Measurements from ENCODE around the gene ATP4A.

ATP4A gene

DNA sequence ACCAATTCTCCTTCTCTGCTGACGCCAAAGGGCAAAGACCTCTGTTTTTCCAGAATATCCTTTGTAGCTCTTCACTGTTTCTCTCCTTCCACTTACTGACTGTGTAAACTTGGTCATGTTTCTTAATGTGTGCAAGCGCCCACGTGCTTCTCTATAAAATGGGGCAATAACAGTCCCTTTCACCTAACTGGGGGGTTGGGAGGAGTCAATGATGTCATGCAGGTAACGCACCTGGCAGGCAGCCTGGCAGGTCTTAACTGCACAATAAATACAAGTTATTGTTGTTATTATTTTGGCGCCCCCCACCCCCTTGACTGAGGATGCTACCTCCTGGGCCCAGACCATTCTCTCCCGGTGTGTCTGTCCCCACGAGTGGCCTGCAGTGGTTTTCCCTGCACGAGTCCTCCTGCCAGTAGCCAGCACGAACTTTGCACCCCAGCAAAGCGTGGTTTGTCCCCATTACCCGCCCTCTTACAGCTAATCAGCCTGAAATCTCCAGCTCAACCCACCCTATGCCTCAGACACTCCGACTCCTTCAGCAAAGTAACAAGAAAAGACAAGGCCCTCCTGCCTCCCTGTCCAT, 40.6 kb downstream of the ATP4A start:
- no peak for DNase-seq

DNA sequence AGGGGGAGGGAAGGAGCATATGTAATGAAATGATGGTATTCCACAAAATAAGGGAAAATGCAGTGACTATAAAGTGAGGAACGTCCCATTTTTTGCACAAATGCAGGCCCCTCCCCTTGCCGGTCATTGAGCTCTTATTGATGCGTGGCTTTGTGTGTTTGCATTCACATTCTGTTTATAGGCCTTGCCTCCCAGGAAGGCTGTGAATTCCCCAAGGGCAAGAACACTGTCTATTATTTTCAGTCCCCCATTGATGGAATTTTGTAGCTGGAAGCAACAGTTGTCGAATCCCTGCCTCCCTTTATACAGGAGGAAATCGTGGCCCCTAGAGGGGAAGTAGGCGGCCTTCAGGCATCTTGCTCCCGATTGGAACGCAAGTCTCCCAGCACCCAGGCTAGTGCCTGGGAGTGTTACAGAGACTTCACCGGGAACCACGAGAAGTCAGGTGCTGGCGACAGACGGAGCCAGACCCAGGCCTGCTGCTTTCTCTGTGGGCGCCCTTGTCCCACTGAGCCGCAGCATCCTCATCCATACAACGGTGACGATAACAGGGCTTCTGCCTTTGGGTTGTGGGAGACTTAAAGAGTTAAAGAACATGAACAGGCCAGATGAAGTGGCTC, 42.2 kb downstream of the ATP4A start:
- DNase-seq = no peak

DNA sequence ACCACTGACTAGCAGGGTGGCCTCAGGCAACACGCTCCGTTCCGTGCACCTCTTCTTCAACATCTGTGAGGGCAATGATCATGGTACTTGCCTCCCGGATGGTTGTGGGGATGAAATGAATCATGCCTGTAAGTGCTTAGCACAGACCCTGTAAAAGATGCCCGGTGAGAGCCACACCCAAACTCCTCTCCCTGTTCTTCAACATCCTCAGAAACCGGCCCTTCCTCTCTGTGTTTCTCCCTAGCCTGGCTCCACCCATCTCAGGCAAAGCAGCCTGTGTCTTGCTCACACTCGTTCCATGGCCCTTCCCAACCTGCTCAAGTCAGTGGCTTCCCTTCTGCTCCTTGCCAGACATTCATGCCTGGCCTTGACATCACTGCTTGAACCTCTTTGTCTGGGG, 44.2 kb downstream of the ATP4A start:
- DNase-seq = no peak

DNA sequence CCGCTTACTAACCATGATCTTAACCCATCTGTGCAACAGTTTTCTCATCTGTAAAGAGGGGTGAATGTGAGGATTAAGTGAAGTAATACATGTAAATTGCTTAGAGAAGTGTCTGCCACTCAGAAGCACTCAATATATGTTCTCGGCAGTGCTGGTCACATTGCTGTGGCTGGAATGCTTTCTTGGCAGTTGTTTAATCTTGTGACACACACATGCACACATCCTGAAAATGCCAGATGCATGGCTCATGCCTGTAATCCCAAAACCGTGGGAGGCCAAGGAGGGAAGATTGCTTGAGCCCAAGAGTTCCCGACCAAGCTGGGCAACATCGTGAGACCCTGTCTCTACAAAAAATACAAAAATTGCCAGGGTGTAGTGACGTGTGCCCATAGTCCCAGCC, 45.1 kb downstream of the ATP4A start:
- DNase-seq = no peak

DNA sequence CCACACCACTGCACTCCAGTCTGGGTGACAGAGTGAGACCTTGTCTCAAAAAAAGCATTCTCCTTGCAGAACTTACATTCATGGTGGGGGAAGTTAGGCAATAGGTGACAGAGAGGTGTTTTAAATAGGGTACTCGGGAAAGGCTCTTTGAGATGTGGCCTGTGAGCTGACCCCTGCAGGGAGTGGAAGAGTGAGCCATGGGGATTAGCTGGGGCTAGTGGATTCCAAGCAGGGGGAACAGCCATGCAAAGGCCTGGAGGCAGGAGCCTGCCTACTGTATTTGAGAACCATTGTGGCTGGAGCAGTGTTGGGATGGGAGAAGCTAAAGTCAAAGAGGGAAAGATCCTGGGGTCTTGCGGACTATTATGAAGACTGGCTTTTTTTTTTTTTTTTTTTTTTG, 46.1 kb downstream of the ATP4A start:
- no peak for DNase-seq

DNA sequence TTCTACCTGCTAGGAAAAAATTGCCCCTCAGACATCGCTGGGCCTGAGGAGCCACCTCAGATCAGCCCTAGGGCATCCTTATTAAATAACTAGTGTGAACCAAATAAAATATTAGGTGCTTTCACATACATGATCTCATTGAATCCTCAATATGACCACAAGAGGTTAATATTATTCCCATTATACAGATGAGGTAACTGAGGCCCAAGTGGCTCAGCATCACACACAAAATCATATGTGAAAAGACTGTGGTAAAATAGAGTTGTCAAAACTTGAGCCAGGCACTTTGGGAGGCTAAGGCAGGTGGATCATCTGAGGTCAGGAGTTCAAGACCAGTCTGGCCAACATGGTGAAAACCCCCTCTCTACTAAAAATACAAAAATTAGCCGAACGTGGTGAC, 47.1 kb downstream of the ATP4A start:
- no peak for DNase-seq

DNA sequence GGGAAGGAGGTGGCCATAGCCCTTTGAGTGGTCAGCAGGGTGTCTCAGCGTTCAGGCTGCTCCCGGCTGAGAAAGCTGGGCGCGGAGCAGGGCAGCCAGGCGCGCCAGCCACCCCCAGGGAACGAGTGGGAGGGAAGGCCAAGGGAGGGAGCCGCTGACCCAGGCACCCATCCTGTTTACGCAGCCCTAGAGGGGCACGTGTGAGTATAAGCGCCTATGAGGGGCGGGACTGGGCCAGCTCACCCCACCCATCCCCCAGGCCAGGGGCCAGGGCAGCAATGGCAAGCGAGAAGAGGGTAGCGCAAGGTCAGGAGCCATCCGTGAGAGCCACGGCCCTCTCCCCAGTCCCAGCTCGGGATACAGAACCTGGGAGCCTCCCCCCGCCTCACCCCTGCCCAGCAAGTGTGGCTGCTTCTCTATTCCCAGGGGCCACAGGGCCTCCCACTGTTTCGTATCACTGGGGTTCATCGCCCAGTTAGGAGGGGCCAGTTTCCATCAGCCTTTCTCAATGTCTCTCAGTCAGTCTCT, 49.1 kb downstream of the ATP4A start:
- no peak for DNase-seq

DNA sequence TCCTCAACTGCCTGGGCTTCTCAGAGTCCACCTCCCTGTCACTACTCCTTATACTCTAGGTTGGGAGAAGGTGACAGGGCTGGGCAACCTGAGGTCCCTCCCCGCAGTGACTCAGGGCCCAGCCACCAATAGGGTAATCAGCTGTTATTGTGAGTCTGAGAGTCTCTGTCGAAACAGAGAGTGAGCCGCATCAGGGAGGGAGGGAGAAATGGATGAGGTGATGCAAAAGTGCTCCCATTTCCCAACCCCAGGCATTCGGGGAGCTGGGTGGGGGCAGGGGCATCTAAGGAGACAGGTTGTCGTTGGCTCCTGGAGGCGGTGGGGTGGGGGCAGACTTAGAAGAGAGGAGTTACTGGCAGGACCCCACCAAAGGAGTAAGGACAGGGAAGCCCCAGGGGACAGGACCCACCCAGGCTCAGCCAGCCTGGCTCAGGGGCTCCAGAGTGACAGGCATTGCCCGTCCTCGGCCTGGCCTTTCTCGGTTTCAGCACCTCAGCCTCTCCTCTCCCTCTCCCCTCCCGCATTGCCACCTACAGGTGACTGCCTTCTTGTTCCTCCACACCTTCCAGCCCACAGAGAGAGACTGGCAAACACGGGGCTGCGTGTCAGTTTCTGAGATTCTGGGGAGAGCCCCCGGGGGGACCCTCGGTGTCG, 49.7 kb downstream of the ATP4A start, which contains the start of gene DMKN:
DMKN (minus strand) TSS at position 22 of the 654 bp plus-strand sequence. CDS start 174 bp downstream, outside the sequence.
- no peak for DNase-seq

DNA sequence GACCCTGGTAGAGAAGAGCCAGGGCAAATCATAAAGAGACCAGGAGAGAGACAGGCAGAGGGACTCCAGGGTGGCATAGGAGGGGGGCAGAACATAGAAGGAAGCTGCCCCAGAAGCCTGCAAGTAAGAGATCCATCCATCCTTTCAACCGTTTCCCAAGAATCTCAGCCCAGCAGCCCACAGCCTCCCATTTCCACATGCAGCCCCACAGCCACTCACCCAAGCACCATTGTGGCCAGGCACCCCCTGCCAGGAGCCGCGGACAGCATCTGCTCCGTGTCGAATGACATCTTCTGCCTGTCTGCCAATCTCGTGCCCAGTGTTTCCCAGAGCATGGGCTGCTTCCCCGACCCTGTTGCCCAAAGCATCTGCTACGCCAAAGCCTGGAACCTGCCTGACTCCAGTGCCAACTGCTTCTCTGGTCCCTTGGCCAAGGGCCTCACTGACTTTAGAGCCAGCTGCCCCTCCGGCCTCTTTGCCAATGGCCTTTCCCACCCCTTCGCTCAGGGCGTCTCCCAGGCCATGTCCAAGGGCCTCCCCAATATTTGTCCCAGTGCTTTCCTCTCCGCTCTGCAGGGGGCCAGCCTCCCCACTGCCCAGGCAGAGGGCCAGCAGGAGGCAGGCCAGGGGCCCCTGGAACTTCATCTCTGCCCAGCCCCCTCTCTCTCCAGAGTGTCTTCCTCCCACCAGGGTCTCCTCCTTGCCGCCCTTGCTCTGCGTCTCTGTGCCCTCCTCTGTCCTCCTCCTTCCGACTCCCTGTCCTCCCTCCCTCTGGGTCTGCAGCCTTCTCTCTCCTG, 50.4 kb downstream of the ATP4A start:
- no peak for DNase-seq

DNA sequence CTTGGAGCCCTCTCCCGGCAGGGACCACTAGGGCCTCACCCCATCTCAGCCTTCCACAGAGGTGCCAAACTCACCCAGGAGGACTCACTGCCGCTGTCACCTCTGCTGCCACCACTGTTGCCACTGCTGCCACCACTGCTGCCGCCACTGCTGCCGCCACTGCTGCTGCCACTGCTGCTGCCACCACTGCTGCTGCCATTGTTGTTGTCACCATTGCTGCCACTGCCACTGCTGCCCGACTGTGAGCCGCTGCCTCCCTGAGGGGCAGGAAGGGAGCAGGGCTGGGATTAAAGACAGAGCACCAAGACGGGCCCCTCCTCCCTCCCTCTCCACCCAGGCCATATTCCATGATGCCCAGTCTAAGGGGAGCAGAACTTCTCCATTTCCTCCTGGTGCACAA, 52.1 kb downstream of the ATP4A start:
- no peak for DNase-seq

DNA sequence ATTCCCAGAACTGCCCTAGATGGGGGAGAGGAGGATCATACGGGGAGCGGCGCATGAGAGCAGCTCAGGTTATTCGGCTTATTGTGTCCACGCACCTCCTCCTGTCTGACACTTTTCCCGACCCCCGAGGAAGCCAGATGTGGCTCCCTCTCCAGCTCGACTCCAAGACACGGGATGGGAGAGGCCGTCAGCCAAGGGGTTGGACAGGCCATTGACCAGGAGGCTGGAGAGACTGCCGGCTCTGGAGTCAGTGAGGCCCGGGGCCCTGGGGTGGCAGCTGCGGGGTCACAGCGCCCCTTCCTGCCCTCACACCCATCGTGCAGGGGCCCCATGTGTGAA, 52.9 kb downstream of the ATP4A start:
- no peak for DNase-seq

DNA sequence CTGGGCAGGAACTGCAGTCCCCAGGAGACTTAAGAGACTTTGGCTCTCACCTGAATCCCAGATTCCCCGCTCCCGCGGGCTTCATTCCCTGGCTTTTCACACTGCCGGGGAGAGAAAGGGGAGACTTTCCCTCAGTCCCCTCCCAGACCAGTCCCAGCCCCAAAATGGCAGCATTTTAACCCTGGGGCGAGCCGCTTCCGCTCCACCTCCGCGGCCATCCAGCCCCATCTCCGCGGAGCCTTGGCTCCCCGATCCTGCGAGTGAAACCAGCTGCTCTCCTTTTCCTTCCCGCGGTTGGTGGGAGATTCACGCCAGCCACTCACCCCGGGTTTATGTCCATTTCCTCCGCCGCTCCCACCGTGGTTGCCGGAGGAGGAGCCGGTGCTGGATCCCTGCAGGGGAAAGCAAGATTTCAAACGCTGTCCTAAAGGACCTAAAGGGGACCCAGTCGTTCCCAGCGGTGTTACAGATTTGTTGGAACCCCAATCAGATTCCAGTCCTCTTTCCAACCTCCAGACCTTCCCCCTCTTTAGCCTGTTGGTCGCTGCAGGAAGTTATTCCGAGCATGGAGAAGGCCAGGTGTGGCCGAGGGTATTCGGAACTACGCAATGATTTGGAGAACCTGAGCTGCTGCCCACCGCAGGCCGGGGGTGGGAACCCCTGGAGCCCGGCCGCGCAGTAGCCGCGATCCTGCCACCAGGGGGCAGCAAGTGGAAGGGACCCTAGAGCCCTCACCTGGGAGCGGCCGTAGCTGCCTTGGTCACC, 53.4 kb downstream of the ATP4A start:
- peak; percentile 95 for DNase-seq

DNA sequence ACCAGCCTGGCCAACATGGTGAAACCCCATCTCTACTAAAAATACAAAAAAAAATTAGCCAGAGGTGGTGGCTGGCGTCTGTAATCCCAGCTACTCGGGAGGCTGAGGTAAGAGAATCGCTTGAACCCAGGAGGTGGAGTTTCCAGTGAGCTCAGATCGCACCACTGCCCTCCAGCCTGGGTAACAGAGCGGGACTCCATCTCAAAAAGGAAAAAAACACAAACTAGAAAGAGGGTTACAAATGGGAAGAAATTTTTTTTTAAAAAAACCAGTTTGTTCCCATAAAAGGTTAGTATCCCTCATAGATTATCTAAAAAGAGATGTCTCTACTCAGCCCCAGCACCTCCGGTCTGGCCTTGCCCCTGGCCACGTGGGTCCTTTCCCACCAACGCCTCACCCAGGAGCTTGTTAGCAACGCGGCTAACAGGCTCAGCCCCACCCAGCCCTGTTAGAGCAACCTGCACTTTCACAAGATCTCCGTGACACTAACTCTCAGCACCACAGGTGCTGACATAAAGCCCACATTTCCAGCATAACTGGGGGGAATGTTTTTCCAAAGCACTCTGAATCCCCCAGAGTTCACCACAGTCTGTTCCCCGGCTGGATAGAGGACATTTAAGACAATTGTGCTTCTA, 54.3 kb downstream of the ATP4A start:
- no peak for DNase-seq

DNA sequence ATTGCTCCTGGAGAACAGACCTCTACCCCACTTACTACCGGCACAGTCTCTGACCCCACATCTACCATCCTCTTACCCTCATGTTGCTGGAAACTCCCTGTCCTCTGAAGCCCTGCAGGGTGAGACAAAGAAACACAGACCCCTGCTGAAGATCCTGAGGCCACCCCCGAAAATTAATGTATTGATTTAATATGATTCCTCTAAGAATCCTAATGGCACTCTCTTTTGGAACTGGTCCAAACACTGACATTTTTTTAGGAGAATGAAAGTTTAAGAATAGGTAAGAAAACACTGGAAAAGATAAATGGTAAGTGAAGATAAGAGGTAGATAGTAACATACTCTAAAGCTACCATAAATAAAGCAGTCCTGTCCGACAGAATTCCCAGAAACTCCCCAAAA, 55.3 kb downstream of the ATP4A start:
- no peak for DNase-seq

DNA sequence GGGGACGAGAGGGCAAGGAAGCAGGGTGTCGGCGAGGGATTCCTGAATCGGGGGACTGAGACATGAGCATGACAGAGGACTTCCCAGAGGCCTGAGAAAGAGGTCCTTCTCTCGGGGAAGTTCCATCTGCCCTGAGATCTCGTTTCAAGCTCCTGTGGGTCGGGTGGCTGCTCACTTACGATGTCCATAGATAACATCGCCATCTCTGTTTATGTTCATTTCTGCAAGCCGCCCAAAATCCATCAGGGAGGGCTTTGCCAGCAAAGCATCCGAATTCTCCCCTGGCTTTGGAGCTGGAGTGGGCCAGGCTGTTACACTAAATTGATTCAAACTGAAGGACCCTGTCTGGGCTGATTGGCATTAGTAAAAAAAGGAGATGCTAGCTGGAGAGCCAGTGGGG, 55.9 kb downstream of the ATP4A start:
- no peak for DNase-seq

DNA sequence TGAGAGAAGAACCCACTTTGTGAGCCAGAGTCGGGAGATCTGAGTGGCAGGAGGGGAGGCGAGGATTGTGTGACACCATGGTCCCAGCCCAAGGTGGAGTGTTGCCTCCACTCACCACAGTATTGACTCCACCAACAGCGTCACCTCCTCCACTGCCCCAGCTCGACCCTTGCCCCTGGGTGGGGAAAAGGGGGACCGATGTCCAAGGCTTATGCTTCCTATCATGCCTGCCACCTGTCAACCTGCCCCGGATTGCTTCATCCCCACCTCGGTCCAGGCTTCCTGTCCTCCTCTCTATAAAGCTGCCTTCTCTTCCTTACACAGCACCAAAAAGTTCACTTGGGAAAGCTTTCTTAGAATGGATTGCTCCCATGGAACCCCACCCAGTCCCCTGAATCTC, 57.4 kb downstream of the ATP4A start:
- no peak for DNase-seq

DNA sequence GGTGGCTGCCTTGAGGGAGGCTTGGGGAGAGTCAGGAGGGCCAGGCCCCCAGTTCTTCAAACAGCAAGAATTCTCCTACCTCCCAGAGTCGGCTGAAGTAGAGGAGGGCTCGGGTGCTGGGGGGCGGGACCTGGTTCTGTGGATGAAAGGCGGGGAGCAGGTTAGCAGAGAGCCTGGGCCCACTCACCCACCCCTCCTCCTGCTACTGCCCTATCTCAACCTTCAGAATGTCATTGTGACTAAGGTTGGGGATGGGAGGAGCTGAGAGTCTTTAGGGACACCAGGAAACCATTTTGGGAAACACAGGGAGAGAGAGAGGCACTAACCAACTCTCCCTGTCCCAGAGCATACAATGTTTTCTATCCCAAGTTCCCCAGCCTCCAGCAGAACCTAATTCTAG, 60.7 kb downstream of the ATP4A start:
- no peak for DNase-seq

DNA sequence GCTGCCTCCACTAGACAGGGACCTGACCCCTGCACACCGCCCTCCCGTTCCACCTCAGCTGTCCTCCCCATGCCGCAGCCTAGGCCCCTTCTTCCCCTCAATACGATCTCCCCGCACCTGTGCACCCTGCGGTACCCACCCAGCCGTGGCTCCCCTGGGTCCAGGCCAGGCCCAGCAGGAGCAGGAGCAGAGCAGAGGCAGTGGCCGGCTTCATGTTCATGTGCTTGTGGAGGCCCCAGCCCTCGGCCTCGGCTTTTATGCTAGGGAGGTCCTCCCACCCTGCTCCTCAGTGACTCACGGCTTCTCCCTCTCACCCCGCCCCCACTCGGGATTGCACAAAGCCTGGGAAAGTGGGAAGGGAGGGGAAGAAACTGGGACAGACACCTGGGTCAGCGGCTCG, 61.8 kb downstream of the ATP4A start:
- DNase-seq = no peak

DNA sequence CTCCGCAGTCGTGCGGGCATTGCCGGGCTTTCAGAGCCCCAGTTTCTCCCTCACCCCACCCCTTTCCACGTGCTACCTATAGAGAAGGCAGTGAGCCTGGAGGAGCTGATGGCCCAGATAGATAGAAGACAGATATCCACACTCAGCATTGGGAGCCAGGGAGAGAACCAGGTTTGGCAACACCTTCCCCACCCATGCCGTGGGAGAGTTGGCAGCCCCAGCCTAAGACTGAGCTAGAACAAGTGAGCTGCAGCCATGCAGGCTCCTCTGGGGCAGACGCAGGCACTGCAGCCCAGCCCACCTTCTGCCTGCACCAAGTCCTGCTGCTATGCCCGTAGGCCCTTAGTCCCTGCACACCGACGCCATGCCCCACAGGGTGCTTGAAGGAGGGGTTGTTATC, 62.8 kb downstream of the ATP4A start:
- DNase-seq = no peak
